OCI-LY3 (cell line): ENCODE data around the gene DAAM2.

Experiments
- H2AFZ ChIP-seq: fragments of 200-600, 300-600 bp; shearing (Covaris generic); 2 replicates; pipeline ENCODE4 v1.6.0; 2014; ENCODE audit warnings: antibody characterized with exemption, low read depth, low read length
- H3K27ac ChIP-seq: fragments of 200-600, 300-600 bp; sonication (generic); 2 replicates; pipeline ENCODE4 v1.5.1; 2014; ENCODE audit warnings: mild to moderate bottlenecking, low read length, moderate library complexity, mixed read lengths
- H3K27me3 ChIP-seq: fragments of 200-600, 300-600 bp; sonication (generic); 2 replicates; pipeline ENCODE4 v1.6.1; 2014; ENCODE audit warnings: low read depth, low read length, mixed read lengths
- H3K36me3 ChIP-seq: fragments of 200-600, 300-600 bp; sonication (generic); replicated peaks from 2 replicates; pipeline ENCODE3; 2014; ENCODE audit warnings: low read depth, low read length, mixed read lengths
- H3K4me1 ChIP-seq: fragments of 300-600, 200-600 bp; sonication (generic); 2 replicates; pipeline ENCODE4 v1.6.1; 2014; ENCODE audit warnings: low read length, mixed read lengths
- H3K4me2 ChIP-seq: fragments of 200-600, 300-600 bp; sonication (generic); 2 replicates; pipeline ENCODE4 v1.6.1; 2014; ENCODE audit warnings: low read length, mixed read lengths
- H3K4me3 ChIP-seq: fragments of 300-600, 200-600 bp; sonication (generic); 2 replicates; pipeline ENCODE4 v1.5.1; 2014; ENCODE audit warnings: antibody characterized with exemption, mild to moderate bottlenecking, low read length, moderate library complexity
- H3K79me2 ChIP-seq: fragments of 300-600, 200-600 bp; shearing (Covaris generic); 2 replicates; pipeline ENCODE4 v1.6.1; 2014; ENCODE audit warnings: mild to moderate bottlenecking, low read length, mixed read lengths
- H3K9ac ChIP-seq: fragments of 300-600, 200-600 bp; shearing (Covaris generic); 2 replicates; pipeline ENCODE4 v1.6.0; 2014; ENCODE audit warnings: mild to moderate bottlenecking, low read length, moderate library complexity
- H3K9me3 ChIP-seq: fragments of 200-600, 300-600 bp; shearing (Covaris generic); 2 replicates; pipeline ENCODE4 v1.6.1; 2014; ENCODE audit warnings: low read length, mixed read lengths; ENCODE audit not compliant: insufficient read depth
- H4K20me1 ChIP-seq: fragments of 200-600, 300-600 bp; sonication (generic); 2 replicates; pipeline ENCODE4 v1.6.1; 2016; ENCODE audit warnings: low read length, mixed read lengths; ENCODE audit not compliant: insufficient read depth
- CTCF ChIP-seq: fragments of 200-600, 300-600 bp; sonication (generic); IDR thresholded peaks from 2 replicates; pipeline ENCODE4 v1.5.1; 2014; ENCODE audit warnings: antibody characterized with exemption, low read length, low read depth
- EZH2phosphoT487 ChIP-seq: fragments of 200-600 bp; shearing (Covaris generic); IDR thresholded peaks from 2 replicates; pipeline ENCODE4 v1.6.1; 2018; ENCODE audit warnings: antibody characterized with exemption, mixed run types, low read depth

DAAM2 gene

GRCh38 chr6:39930540-39930939 is 138.4 kb downstream of the DAAM2 start:
- peaks cover 12% of the 10 kb centered on the region for H3K4me1 ChIP-seq
- peaks cover 34% of the 10 kb centered on the region for H3K27me3 ChIP-seq
- no peak overlapping the region for H3K4me2 ChIP-seq
- H3K9ac ChIP-seq = no peak overlapping the region
- no peak for TF ChIP-seq CTCF
- TF ChIP-seq EZH2phosphoT487 = no peak
- no peaks in the 10 kb centered on the region for H3K9me3 ChIP-seq
- no peaks in the 10 kb centered on the region for H3K36me3 ChIP-seq
- no peaks in the 10 kb centered on the region for H3K79me2 ChIP-seq
- no peaks in the 10 kb centered on the region for H4K20me1 ChIP-seq
- H2AFZ ChIP-seq = no peak overlapping the region
- H3K4me3 ChIP-seq = no peak overlapping the region
- no peak overlapping the region for H3K27ac ChIP-seq

GRCh38 chr6:39931607-39932006 is 139.4 kb downstream of the DAAM2 start:
- Histone ChIP-seq H2AFZ (no peak overlapping the region), H3K27me3 (peaks cover 42% of the 10 kb centered on the region)

GRCh38 chr6:39932386-39932910 is 140.3 kb downstream of the DAAM2 start:
- Histone ChIP-seq H3K27ac (no peak overlapping the region), H3K36me3 (no peaks in the 10 kb centered on the region), H3K9ac (no peak overlapping the region), H3K9me3 (no peaks in the 10 kb centered on the region), H3K79me2 (no peaks in the 10 kb centered on the region), H4K20me1 (no peaks in the 10 kb centered on the region), H2AFZ (no peak overlapping the region), H3K4me2 (no peak overlapping the region), H3K4me1 (peaks cover 12% of the 10 kb centered on the region), H3K4me3 (no peak overlapping the region), H3K27me3 (peaks cover 45% of the 10 kb centered on the region)
- no peak for TF ChIP-seq CTCF
- no peak for TF ChIP-seq EZH2phosphoT487

More at GRCh38 chr6:39931607-39932006, 139.4 kb downstream of the DAAM2 start:
- TF ChIP-seq CTCF = no peak
- TF ChIP-seq EZH2phosphoT487 = no peak
- Histone ChIP-seq H4K20me1 (no peaks in the 10 kb centered on the region), H3K9ac (no peak overlapping the region), H3K27ac (no peak overlapping the region), H3K4me3 (no peak overlapping the region), H3K4me1 (peaks cover 12% of the 10 kb centered on the region), H3K9me3 (no peaks in the 10 kb centered on the region), H3K79me2 (no peaks in the 10 kb centered on the region), H3K36me3 (no peaks in the 10 kb centered on the region), H3K4me2 (no peak overlapping the region)

- Histone ChIP-seq H4K20me1 (no peaks in the 10 kb centered on the region), H3K4me2 (no peak overlapping the region), H3K27ac (no peak overlapping the region), H3K4me1 (peaks cover 12% of the 10 kb centered on the region), H3K79me2 (no peaks in the 10 kb centered on the region), H3K9ac (no peak overlapping the region), H2AFZ (no peak overlapping the region), H3K36me3 (no peaks in the 10 kb centered on the region), H3K4me3 (no peak overlapping the region), H3K9me3 (no peaks in the 10 kb centered on the region), H3K27me3 (peaks cover 50% of the 10 kb centered on the region)
- no peak for TF ChIP-seq EZH2phosphoT487
Observed at GRCh38 chr6:39933669-39934130, 141.5 kb downstream of the DAAM2 start.
